ENCODE results near the gene CYP46A1.
"Not testable (repeated sequence)": the region's sequence is repeated elsewhere in the genome, so short reads cannot be mapped to it uniquely, and the experiment has no call there.

Gene CYP46A1

GRCh38 chr14:99660794-99661193 lies 23.3 kb upstream of the CYP46A1 start (continued):
- TF ChIP-seq GLI4 (tag by site-specific recombination; IDR thresholded peaks at IDR 0.05) (no peak), SP2 (tag by site-specific recombination; IDR thresholded peaks at IDR 0.05) (0 out of 2 replicates have a peak, but pooled peaks have one; percentile 12), ZIC2 (tag by site-specific recombination; IDR thresholded peaks at IDR 0.05) (peak; percentile 89), ZNF354C (tag by site-specific recombination; IDR thresholded peaks at IDR 0.05; ENCODE audit: borderline replicate concordance, low read depth) (no peak), ZNF624 (tag by site-specific recombination; IDR thresholded peaks at IDR 0.05) (no peak), ZSCAN4 (tag by site-specific recombination; IDR thresholded peaks at IDR 0.05) (no peak), ZBTB1 (tag by site-specific recombination; IDR thresholded peaks at IDR 0.05) (no peak), ZNF433 (tag by site-specific recombination; IDR thresholded peaks at IDR 0.05; ENCODE audit: low read depth) (no peak), ZNF549 (tag by site-specific recombination; IDR thresholded peaks at IDR 0.05) (no peak)

- TF ChIP-seq PRDM10 (tag by site-specific recombination; IDR thresholded peaks at IDR 0.05) (peak; percentile 56), ZNF366 (tag by site-specific recombination; conservative IDR thresholded peaks at IDR 0.05) (peak; percentile 88), ZNF585B (tag by site-specific recombination; IDR thresholded peaks at IDR 0.05) (peak; percentile 46)
- H3K4me3 ChIP-seq (ENCODE audit: low read depth, low read length); H3K27ac ChIP-seq (ENCODE audit: extremely low read depth, low read depth, low read length); H3K9me3 ChIP-seq (ENCODE audit: control insufficient read depth, insufficient read depth, low read depth, low read length); H3K4me1 ChIP-seq (ENCODE audit: control insufficient read depth, insufficient read depth, low read length); POLR2A ChIA-PET; H3K36me3 ChIP-seq (ENCODE audit: control insufficient read depth in 2 of 2, insufficient read depth in 1 of 2, low read length in 2 of 2): not testable (repeated sequence)
- CTCF ChIA-PET, result interaction anchor here (0.6 to 0.7 kb wide), 2 partner anchors 33 to 100 kb away, joined by 3 read pairs; no protein-coding TSS in a partner anchor
Measured at GRCh38 chr14:99661206-99661605, 22.9 kb upstream of the CYP46A1 start.

GRCh38 chr14:99662846-99663245 lies 21.3 kb upstream of the CYP46A1 start:
- peaks cover 2% of the 10 kb centered on the region for H3K4me1 ChIP-seq (ENCODE audit: control insufficient read depth, insufficient read depth, low read length)
- no peaks in the 10 kb centered on the region for H3K36me3 ChIP-seq (ENCODE audit: control insufficient read depth in 2 of 2, insufficient read depth in 1 of 2, low read length in 2 of 2)
- H3K27ac ChIP-seq (ENCODE audit: extremely low read depth, low read depth, low read length), result no peak overlapping the region
- H3K9me3 ChIP-seq (ENCODE audit: control insufficient read depth, insufficient read depth, low read depth, low read length), result no peaks in the 10 kb centered on the region
- POLR2A ChIA-PET, result no interaction called here
- H3K4me3 ChIP-seq (ENCODE audit: low read depth, low read length), result no peak overlapping the region
- CTCF ChIA-PET, result interaction anchor here (1.0 to 1.1 kb wide), 2 partner anchors 16 to 20 kb away, joined by 3 read pairs; no protein-coding TSS in a partner anchor
- TF ChIP-seq ELK4 (IDR thresholded peaks at IDR 0.05; ENCODE audit: borderline replicate concordance, low read depth, low read length), result no peak
- no peak for TF ChIP-seq ZNF138 (tag by site-specific recombination; IDR thresholded peaks at IDR 0.05; ENCODE audit: borderline replicate concordance)
- no peak for TF ChIP-seq ZNF670 (tag by site-specific recombination; IDR thresholded peaks at IDR 0.05; ENCODE audit: low read depth)
- no peak for TF ChIP-seq ZSCAN5A (tag by site-specific recombination; IDR thresholded peaks at IDR 0.05)
- TF ChIP-seq ZNF114 (tag by site-specific recombination; IDR thresholded peaks at IDR 0.05), result no peak
- no peak for TF ChIP-seq ZBTB44 (tag by site-specific recombination; IDR thresholded peaks at IDR 0.05)
- no peak for TF ChIP-seq SCRT2 (tag by site-specific recombination; IDR thresholded peaks at IDR 0.05)
- no peak for TF ChIP-seq ZNF366 (tag by site-specific recombination; conservative IDR thresholded peaks at IDR 0.05)
- no peak for TF ChIP-seq ZNF76 (tag by site-specific recombination; IDR thresholded peaks at IDR 0.05; ENCODE audit: borderline replicate concordance, low read depth)
- no peak for TF ChIP-seq ZNF433 (tag by site-specific recombination; IDR thresholded peaks at IDR 0.05; ENCODE audit: low read depth)
- no peak for TF ChIP-seq ZFP41 (tag by site-specific recombination; IDR thresholded peaks at IDR 0.05; ENCODE audit: borderline replicate concordance)
- TF ChIP-seq ZNF529 (tag by site-specific recombination; IDR thresholded peaks at IDR 0.05; ENCODE audit: insufficient replicate concordance), result no peak
- TF ChIP-seq ZNF174 (tag by site-specific recombination; IDR thresholded peaks at IDR 0.05), result no peak
- TF ChIP-seq ZNF121 (tag by site-specific recombination; IDR thresholded peaks at IDR 0.05), result no peak
- TF ChIP-seq ZNF248 (tag by site-specific recombination; IDR thresholded peaks at IDR 0.05), result no peak
